ENCODE data around the gene CHPT1. TPM values are rescaled to one million over a fixed set of nuclear protein-coding genes. Genes with fewer than 3 reads are reported as not detected.

CHPT1 gene
- total RNA-seq, 2 donors from 2014 or later = 17.2 to 22.1 TPM

DNA sequence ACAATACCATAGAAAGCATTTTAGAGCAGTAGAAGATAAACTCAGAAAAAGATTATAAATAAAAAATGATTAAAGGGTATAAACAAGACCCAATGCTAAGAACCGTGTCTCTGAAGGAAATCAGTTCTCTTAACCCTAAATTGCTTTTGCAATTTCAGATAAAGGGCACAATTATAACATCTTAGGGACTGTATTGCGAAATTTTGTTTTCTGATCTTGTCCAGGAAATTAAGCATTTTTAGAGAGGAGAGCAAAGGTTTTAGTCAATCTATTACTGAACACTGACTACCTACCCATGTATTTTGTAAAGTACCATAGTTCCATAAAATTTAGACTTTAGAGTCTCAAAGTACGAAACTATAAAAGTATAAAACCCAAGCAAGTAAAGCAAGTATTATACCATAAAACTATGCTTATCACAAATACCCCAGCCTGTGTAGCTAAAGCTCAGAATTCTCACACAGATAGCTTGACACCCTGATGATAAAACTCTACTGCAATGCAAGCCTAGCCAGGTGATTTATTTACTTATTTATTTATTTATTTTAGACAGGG is 6.8 kb upstream of the CHPT1 start:
- Mint-ChIP-seq H3K9me3 (no peaks in the 10 kb centered on the region), H3K4me1 (no peaks in the 10 kb centered on the region), H3K4me3 (no peak overlapping the region), H3K36me3 (ENCODE audit: low read depth) (no peaks in the 10 kb centered on the region), H3K27ac (no peak overlapping the region), H3K27me3 (ENCODE audit: insufficient read depth) (peaks cover 8% of the 10 kb centered on the region)
- H3K4me1 ChIP-seq (ENCODE audit: control insufficient read depth, insufficient read depth, low read length) = no peaks in the 10 kb centered on the region
- no peak for DNase-seq
- no peaks in the 10 kb centered on the region for H3K36me3 ChIP-seq (ENCODE audit: control insufficient read depth, insufficient read depth, low read length)
- TF ChIP-seq, protein P1, sequence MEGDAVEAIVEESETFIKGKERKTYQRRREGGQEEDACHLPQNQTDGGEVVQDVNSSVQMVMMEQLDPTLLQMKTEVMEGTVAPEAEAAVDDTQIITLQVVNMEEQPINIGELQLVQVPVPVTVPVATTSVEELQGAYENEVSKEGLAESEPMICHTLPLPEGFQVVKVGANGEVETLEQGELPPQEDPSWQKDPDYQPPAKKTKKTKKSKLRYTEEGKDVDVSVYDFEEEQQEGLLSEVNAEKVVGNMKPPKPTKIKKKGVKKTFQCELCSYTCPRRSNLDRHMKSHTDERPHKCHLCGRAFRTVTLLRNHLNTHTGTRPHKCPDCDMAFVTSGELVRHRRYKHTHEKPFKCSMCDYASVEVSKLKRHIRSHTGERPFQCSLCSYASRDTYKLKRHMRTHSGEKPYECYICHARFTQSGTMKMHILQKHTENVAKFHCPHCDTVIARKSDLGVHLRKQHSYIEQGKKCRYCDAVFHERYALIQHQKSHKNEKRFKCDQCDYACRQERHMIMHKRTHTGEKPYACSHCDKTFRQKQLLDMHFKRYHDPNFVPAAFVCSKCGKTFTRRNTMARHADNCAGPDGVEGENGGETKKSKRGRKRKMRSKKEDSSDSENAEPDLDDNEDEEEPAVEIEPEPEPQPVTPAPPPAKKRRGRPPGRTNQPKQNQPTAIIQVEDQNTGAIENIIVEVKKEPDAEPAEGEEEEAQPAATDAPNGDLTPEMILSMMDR (conservative IDR thresholded peaks at IDR 0.05) = no peak
- peaks cover 8% of the 10 kb centered on the region for H3K27me3 ChIP-seq (ENCODE audit: control insufficient read depth, insufficient read depth, low read length, poor library complexity, severe bottlenecking)
- no peak overlapping the region for H3K4me3 ChIP-seq (ENCODE audit: low read length)
- WGBS, 2 experiments (ENCODE audit: insufficient coverage in 1 of 2, insufficient read length in 1 of 2) = 91 to 100% methylated on average over 1 to 2 of the region's 3 CpGs
- H3K9me3 ChIP-seq (ENCODE audit: control insufficient read depth, low read length) = no peaks in the 10 kb centered on the region
- H3K9ac ChIP-seq (ENCODE audit: extremely low read depth, low read length, poor library complexity, severe bottlenecking) = no peak overlapping the region
- H3K27ac ChIP-seq (ENCODE audit: low read depth, low read length) = no peak overlapping the region

DNA sequence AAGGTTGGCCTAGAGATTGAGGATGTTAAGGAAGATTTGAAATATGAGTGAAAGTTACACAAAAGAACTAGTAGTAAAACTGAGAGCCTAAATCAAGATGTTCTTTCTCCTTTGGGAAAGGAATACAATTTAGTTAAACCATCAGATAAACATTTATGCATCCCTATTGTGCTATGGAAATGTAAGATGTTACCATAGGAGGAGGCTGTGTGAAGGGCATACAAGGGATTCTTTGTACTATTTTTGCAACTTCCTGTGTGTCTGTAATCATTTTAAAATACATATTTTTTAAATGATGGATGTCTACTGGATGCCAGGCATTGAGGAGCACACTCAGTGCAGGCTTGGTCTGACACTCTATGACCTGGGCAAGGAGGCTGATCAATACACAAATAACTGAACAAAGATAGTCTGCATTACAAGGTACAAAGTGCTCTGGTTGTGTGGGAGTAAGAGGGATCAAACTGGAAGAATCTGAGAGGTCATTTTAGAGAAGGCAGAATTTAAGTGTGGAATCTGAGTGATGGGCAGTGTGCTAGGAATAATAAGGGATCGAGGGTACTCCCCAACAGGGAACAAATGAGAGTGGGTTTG is 5.8 kb upstream of the CHPT1 start:
- Mint-ChIP-seq H3K4me3 (no peak overlapping the region), H3K27ac (no peak overlapping the region), H3K36me3 (ENCODE audit: low read depth) (no peaks in the 10 kb centered on the region), H3K27me3 (ENCODE audit: insufficient read depth) (peaks cover 18% of the 10 kb centered on the region), H3K9me3 (no peaks in the 10 kb centered on the region), H3K4me1 (peaks cover 1% of the 10 kb centered on the region)
- H3K27ac ChIP-seq (ENCODE audit: low read depth, low read length) = no peak overlapping the region
- H3K9ac ChIP-seq (ENCODE audit: extremely low read depth, low read length, poor library complexity, severe bottlenecking) = no peak overlapping the region
- no peak overlapping the region for H3K4me3 ChIP-seq (ENCODE audit: low read length)
- 93 to 100% methylated on average over 1 of the region's 1 CpG for WGBS, 2 experiments (ENCODE audit: insufficient coverage in 1 of 2, insufficient read length in 1 of 2)
- no peak for DNase-seq
- no peaks in the 10 kb centered on the region for H3K9me3 ChIP-seq (ENCODE audit: control insufficient read depth, low read length)
- H3K27me3 ChIP-seq (ENCODE audit: control insufficient read depth, insufficient read depth, low read length, poor library complexity, severe bottlenecking) = peaks cover 18% of the 10 kb centered on the region
- TF ChIP-seq, protein P1 (conservative IDR thresholded peaks at IDR 0.05) = no peak
- H3K4me1 ChIP-seq (ENCODE audit: control insufficient read depth, insufficient read depth, low read length) = peaks cover 3% of the 10 kb centered on the region
- no peaks in the 10 kb centered on the region for H3K36me3 ChIP-seq (ENCODE audit: control insufficient read depth, insufficient read depth, low read length)

DNA sequence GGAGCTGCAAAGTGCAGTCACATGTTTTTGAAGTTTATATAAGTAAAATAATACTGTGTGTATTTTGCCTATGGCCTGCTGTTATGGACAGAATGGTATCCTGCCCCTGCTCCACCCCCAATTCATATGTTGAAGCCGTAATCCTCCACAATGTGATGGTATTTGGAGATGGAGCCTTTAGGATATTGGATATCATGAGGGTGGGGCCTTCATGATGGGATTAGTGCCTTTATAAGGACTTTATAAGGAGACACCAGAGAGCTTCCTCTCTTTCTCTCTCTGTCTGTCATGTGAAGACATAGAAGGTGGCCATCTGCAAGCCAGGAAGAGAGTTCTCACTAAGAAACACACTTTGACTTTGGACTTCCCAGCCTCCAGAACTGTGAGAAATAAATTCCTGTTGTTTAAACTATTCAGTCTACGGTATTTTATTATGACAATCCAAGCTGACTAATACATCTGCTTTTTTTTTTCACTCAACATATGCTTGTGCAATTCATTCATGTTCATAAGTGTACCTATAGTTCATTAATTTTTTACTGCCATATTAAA is 3.1 kb upstream of the CHPT1 start:
- H3K27me3 Mint-ChIP-seq (ENCODE audit: insufficient read depth) = peaks cover 28% of the 10 kb centered on the region
- TF ChIP-seq, protein P1 (conservative IDR thresholded peaks at IDR 0.05) = no peak
- no peak overlapping the region for H3K4me3 Mint-ChIP-seq
- H3K27ac Mint-ChIP-seq = no peak overlapping the region
- Histone ChIP-seq H3K9ac (ENCODE audit: extremely low read depth, low read length, poor library complexity, severe bottlenecking) (no peak overlapping the region), H3K9me3 (ENCODE audit: control insufficient read depth, low read length) (no peaks in the 10 kb centered on the region), H3K36me3 (ENCODE audit: control insufficient read depth, insufficient read depth, low read length) (no peaks in the 10 kb centered on the region), H3K27me3 (ENCODE audit: control insufficient read depth, insufficient read depth, low read length, poor library complexity, severe bottlenecking) (peaks cover 22% of the 10 kb centered on the region), H3K4me1 (ENCODE audit: control insufficient read depth, insufficient read depth, low read length) (peaks cover 6% of the 10 kb centered on the region), H3K4me3 (ENCODE audit: low read length) (no peak overlapping the region), H3K27ac (ENCODE audit: low read depth, low read length) (no peak overlapping the region)
- no peak for DNase-seq
- WGBS, 2 experiments (ENCODE audit: insufficient coverage in 1 of 2, insufficient read length in 1 of 2) = 92 to 100% methylated on average over 1 to 2 of the region's 2 CpGs
- H3K9me3 Mint-ChIP-seq = no peaks in the 10 kb centered on the region
- H3K4me1 Mint-ChIP-seq = peaks cover 10% of the 10 kb centered on the region
- H3K36me3 Mint-ChIP-seq (ENCODE audit: low read depth) = no peaks in the 10 kb centered on the region

Measured in endodermal cell (in vitro differentiated cells).